Neural cell (in vitro differentiated cells): Measurements from ENCODE around the gene CCDC172.

Experiments used
- CTCF ChIP-seq: fragments of 450-650 bp; IDR thresholded peaks from 2 replicates; pipeline ENCODE4 v1.5.1; 2014; ENCODE audit warnings: antibody characterized with exemption, mild to moderate bottlenecking, moderate library complexity; ENCODE audit not compliant: poor library complexity, severe bottlenecking
- POLR2AphosphoS5 ChIP-seq: IDR thresholded peaks from 2 replicates; pipeline ENCODE4 v1.6.1; 2012
- REST ChIP-seq: IDR thresholded peaks from 2 replicates; pipeline ENCODE4 v1.6.1; 2012; ENCODE audit warnings: borderline replicate concordance

DNA sequence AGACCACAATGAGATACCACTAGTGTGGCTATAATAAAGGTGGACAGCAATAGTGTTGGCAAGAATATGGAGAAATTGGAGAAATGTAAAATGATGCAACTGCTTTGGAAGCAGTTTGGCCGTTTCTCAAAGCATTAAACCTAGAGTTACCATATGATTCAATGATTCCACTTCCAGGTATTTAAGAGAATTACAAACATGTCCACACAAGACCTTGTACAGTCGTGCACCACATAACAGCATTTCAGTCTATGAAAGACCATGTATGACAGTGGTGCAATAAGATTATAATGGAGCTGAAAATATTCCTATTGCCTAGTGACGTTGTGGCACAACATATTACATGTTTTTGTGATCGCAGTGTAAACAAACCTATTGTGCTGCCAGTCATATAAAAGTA is 29.6 kb downstream of the CCDC172 start:
- no peak for TF ChIP-seq POLR2AphosphoS5
- no peak for TF ChIP-seq CTCF
- no peak for TF ChIP-seq REST
